Measurements from ENCODE around the gene RBM42.

GRCh38 chr19:35671818-35672217 is 43.0 kb downstream of the RBM42 start:
- TF ChIP-seq ZNF696 (CRISPR knock-in tag; conservative IDR thresholded peaks at IDR 0.05) (no peak), POLR2AphosphoS5 (IDR thresholded peaks at IDR 0.05; ENCODE audit: control insufficient read depth, insufficient read depth, low read depth, low read length) (peak; percentile 86), NCOA1 (IDR thresholded peaks at IDR 0.05; ENCODE audit: low read depth) (peak; percentile 80; the same call in 1 of the 2 replicates), SRF (CRISPR knock-in tag; IDR thresholded peaks at IDR 0.05) (no peak), U2AF1 (optimal IDR thresholded peaks at IDR 0.05; ENCODE audit: low read depth, low read length) (no peak), PTBP1 (IDR thresholded peaks at IDR 0.05; ENCODE audit: low read depth, low read length) (no peak), SMAD3 (CRISPR knock-in tag; conservative IDR thresholded peaks at IDR 0.05) (no peak), KDM4B (IDR thresholded peaks at IDR 0.05; ENCODE audit: borderline replicate concordance in 2 of 2, low read depth in 1 of 2) (no peak), EZH2 (IDR thresholded peaks at IDR 0.05; ENCODE audit: borderline replicate concordance, low read depth, low read length) (no peak)

Data from K562 (cell line).